ES-I3 (cell line): ENCODE measurements around the gene AHRR.
"Not testable (repeated sequence)": the region's sequence is repeated elsewhere in the genome, so short reads cannot be mapped to it uniquely, and the experiment has no call there.

Experiments used
- H3K36me3 ChIP-seq: 2 replicates; pipeline ENCODE4 v1.6.1; 2013; ENCODE audit warnings: mild to moderate bottlenecking, low read length, control low read depth, moderate library complexity; ENCODE audit not compliant: insufficient read depth
- H3K4me1 ChIP-seq: 2 replicates; pipeline ENCODE4 v1.6.1; 2013; ENCODE audit warnings: mild to moderate bottlenecking, control low read depth, low read length; ENCODE audit not compliant: insufficient read depth
- H3K9ac ChIP-seq: 2 replicates; pipeline ENCODE4 v1.6.1; 2013; ENCODE audit warnings: low read depth, mild to moderate bottlenecking, low read length, moderate library complexity
- H3K9me3 ChIP-seq: 2 replicates; pipeline ENCODE4 v1.6.1; 2013; ENCODE audit warnings: mild to moderate bottlenecking, low read length, moderate library complexity; ENCODE audit not compliant: control insufficient read depth, insufficient read depth

AHRR gene

DNA sequence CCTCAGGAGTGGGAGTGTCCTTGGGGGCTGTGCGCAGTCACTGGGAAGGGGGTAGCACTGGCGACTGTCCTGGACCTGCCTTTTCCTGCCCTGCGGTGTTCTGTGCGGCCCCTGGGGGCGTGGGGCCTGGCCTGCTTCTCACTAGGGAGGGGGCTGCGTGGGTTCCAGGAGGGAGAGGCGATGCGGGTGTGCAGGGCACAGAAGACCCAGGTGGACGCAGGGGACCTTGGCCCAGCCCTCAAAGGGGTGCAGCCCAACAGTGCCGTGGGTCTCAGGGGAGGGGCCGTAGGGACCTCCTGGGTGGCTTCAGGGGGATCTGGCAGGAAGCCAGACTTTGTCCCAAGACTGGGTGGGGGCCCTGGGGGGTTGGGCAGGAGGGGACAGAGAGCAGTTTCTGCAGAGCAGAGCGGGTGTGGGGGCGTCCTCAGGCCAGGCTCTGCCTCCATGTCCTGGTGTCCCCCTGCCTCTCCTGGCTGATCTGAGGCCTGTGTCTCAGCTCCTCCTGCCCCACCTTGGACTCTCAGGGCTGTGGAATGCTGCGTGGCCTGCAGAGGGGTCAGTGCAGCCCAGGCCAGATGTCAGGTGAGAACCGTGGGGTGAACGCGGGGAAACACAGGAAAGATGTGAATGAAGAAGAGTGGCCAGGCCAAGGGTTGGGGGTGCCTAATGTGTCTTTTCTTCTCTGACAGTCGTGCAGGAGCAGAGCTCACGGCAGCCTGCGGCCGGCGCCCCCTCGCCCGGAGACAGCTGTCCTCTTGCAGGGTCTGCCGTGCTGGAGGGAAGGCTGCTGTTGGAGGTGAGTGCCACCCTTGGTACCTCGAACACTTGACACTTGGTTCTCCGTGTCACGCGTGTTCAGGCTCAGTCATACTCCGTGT, 54.6 kb downstream of the AHRR start:
- no peak overlapping the region for H3K9ac ChIP-seq
- no peaks in the 10 kb centered on the region for H3K36me3 ChIP-seq
- H3K9me3 ChIP-seq: no peaks in the 10 kb centered on the region; the same call in 1 of the 2 replicates
- H3K4me1 ChIP-seq: peaks cover 4% of the 10 kb centered on the region; the same call in 1 of the 2 replicates

GRCh38 chr5:376799-377325, 55.3 kb downstream of the AHRR start:
- Histone ChIP-seq H3K36me3 (no peaks in the 10 kb centered on the region), H3K9ac (no peak overlapping the region), H3K9me3 (no peaks in the 10 kb centered on the region; the same call in 1 of the 2 replicates), H3K4me1 (peaks cover 4% of the 10 kb centered on the region; the same call in 1 of the 2 replicates)

DNA sequence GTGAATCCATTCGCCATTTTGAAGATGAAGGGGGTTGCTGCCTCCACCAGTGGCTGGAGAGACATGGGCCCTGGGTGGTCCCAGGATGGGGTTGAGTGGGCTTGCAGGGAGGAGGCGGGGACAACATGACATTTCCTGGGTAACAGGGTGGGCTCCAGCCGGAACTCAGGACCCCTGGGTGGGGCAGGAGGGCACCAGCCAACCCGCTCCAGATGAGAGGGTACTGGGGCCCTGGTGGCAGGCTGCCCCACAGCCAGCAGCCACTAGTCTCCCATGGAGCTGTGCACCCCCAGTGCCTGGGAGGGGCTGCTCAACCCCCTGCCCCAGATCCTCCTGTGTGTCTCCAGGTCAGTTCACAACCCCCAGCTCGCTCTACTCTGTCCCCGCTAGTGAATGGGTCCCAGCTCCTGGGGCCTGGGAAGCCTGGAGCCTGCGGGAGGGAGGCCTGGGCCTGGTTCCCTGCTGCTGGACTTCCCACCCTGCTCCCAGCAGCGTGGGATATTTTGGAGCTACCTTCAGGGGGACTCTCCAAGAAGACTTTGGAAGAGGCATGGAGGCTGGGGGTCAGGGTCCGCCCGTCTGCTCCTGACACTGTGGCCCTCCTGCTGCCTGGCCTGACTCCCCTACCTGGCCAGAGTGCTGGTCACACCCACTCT, 55.9 kb downstream of the AHRR start:
- Histone ChIP-seq H3K9me3 (no peaks in the 10 kb centered on the region; the same call in 1 of the 2 replicates), H3K4me1 (peaks cover 4% of the 10 kb centered on the region; the same call in 1 of the 2 replicates), H3K36me3 (no peaks in the 10 kb centered on the region), H3K9ac (no peak overlapping the region)

GRCh38 chr5:378301-378891, 56.9 kb downstream of the AHRR start:
- H3K4me1 ChIP-seq: peaks cover 4% of the 10 kb centered on the region; the same call in 1 of the 2 replicates
- H3K9me3 ChIP-seq: no peaks in the 10 kb centered on the region; the same call in 1 of the 2 replicates
- H3K9ac ChIP-seq: no peak overlapping the region
- no peaks in the 10 kb centered on the region for H3K36me3 ChIP-seq

DNA sequence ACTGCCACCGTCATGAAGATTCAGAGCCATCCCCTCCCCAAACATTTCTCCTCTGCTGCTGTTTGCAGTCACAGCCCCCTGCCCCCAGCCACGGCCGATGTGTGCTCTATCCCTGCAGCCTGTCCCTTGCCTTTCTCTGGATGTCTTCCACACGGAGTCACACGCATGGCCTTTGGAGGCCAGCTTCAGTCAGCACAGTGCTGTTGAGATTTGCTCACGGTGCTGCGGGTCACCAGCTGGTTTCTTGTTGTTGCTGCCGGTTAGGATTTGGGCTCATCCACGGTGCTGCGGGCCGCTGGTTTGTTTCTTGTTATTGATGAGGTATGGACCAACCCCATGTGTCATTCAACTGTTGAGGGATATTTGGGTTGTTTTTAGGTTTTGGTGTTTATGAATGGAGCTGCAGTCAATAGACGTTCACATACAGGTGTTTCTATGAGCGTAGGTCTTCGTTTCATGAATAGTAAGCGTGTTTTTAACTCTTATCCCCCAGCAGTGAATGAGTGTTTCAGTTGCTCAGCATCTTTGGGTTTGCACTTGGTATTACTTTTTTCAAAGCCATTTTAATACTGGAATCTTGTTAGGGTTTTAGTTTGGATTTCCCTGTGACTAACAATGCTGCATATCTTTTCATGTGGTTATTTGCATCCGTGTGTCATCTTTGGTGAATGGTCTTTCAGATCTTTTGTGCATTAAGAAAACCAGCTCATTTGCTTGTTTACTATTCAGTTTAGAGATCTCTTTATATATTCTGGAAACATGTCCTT, 57.6 kb downstream of the AHRR start:
- Histone ChIP-seq H3K9me3 (no peaks in the 10 kb centered on the region; the same call in 1 of the 2 replicates), H3K4me1 (peaks cover 3% of the 10 kb centered on the region; the same call in 1 of the 2 replicates), H3K9ac (no peak overlapping the region), H3K36me3 (no peaks in the 10 kb centered on the region)

GRCh38 chr5:380701-381309, 59.3 kb downstream of the AHRR start:
- H3K36me3 ChIP-seq: no peaks in the 10 kb centered on the region
- no peaks in the 10 kb centered on the region for H3K4me1 ChIP-seq
- H3K9ac ChIP-seq: no peak overlapping the region
- peaks cover 3% of the 10 kb centered on the region; the same call in 1 of the 2 replicates for H3K9me3 ChIP-seq

DNA sequence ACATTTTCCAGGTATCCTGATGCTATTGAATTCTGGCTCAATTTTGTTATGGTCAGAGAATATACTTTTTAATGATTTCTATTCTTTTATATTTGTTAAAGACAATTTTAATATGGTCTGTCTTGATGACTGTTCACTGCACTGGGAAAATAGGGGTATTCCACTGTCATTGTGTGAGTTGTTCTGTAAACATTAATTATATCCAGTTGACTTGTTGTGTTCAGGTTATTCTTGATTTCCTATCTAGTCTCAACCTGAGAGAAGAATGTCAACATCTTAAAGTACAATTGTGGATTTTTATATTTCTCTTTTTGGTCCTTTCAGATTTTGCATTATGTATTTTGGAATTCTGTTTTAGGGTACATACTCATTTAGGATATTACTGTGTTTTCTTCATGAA, 61.6 kb downstream of the AHRR start:
- H3K4me1 ChIP-seq: no peaks in the 10 kb centered on the region
- H3K9ac ChIP-seq: no peak overlapping the region
- peaks cover 4% of the 10 kb centered on the region; the same call in 1 of the 2 replicates for H3K9me3 ChIP-seq
- H3K36me3 ChIP-seq: no peaks in the 10 kb centered on the region

GRCh38 chr5:383621-384020, 62.1 kb downstream of the AHRR start:
- Histone ChIP-seq H3K36me3 (no peaks in the 10 kb centered on the region), H3K9ac (no peak overlapping the region), H3K4me1 (no peaks in the 10 kb centered on the region), H3K9me3 (peaks cover 4% of the 10 kb centered on the region; the same call in 1 of the 2 replicates)

DNA sequence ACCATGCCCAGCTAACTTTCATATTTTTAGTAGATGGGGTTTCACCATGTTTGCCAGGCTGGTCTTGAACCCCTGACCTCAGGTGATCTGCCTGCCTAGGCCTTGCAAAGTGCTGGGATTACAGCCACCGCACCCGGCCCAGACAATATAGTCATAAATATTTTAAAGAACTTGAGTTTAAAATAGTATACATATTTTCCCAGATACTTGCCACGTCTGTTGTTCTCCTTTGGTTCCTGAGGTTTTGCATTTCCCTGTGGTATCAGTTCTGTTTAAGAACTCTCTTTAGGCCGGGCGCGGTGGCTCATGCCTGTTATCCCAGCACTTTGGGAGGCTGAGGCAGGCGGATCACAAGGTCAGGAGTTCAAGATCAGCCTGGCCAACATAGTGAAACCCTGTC, 63.1 kb downstream of the AHRR start:
- not testable (repeated sequence) for H3K4me1 ChIP-seq, H3K9me3 ChIP-seq, H3K9ac ChIP-seq, H3K36me3 ChIP-seq

GRCh38 chr5:385321-385720, 63.8 kb downstream of the AHRR start:
- H3K4me1 ChIP-seq: no peaks in the 10 kb centered on the region
- peaks cover 4% of the 10 kb centered on the region; the same call in 1 of the 2 replicates for H3K9me3 ChIP-seq
- H3K36me3 ChIP-seq: no peaks in the 10 kb centered on the region
- no peak overlapping the region for H3K9ac ChIP-seq

DNA sequence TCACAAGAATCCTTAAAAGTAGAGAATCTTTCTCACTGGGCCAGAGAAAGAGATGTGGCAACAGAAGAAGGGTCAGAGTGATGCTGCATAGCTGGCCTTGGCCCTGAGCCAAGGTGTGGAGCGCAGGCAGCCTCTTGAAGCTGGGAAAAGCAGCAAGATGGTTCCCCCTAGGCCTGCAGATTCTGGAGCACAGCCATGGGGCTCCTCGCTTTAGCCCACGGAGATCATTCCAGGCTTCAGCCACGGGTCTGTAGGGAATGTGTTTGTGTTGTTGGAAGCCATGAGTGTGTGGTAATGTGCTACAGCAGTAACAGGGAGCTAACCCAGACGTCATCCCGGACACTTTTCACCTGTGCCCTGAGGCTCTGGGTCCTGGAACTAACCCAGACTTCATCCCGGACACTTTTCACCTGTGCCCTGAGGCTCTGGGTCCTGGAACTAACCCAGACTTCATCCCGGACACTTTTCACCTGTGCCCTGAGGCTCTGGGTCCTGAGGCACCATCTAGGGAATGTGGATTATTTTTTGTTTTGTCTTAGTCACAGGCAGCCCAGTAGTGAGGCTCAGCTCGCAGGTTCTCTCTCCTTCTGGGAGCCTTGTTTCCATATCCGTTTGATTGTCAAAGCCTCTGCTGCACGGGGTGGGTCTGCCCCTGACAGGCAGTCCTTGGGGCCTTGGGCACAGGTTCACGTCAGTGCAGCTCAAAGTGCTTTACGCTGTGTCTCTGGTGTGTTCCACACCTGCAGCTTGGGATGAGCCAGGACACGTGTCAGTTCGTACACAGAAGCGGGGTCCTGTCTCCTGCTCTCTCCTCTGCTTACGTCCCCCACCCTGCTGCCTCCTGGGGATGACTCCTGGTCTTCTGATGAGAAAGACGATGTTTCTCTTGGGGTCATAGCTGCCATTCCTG, 65.2 kb downstream of the AHRR start:
- no peaks in the 10 kb centered on the region for H3K36me3 ChIP-seq
- H3K9me3 ChIP-seq: peaks cover 4% of the 10 kb centered on the region; the same call in 1 of the 2 replicates
- no peak overlapping the region for H3K9ac ChIP-seq
- H3K4me1 ChIP-seq: no peaks in the 10 kb centered on the region; the same call in 1 of the 2 replicates

DNA sequence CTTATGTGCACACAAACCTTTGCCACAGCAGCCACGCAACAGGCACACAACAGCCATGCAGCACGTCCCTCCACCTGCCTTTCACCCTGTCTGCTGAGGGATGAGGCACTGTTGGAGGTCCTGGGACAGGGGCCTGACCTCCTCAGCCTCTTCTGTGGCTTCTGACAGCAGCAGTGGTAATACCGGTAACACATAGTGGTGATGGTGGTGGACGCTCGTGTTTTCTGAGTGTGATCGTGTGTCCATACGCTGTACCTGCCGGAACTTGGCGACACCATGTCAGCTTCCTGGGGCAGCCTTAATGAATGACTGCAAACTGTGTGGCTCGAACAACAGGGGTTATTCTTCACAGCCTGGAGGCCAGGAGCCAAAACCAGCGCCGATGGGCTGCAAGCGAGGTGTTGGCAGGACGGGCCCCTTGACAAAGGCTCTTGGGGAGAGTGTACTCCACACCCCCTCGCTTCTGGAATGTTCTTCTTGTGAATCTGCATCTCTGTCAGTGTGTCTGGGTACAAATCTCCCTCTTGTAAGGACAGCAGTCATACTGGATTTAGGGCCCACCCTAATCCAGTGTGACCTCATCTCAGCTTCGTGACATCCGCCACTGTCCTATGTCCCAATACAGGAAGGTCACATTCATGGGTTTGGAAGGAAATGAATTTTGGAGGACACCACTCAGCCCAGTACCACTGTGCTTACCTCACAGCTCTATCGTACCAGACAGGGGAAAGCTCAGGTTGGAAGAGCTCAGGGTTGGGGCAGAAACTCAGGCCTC, 66.2 kb downstream of the AHRR start:
- H3K9ac ChIP-seq: no peak overlapping the region
- H3K9me3 ChIP-seq: peaks cover 4% of the 10 kb centered on the region; the same call in 1 of the 2 replicates
- no peaks in the 10 kb centered on the region for H3K36me3 ChIP-seq
- no peaks in the 10 kb centered on the region; the same call in 1 of the 2 replicates for H3K4me1 ChIP-seq
